HepG2 (cell line): ENCODE measurements around the gene DUSP9. TPM values are rescaled to one million over a fixed set of nuclear protein-coding genes. Genes with fewer than 3 reads are reported as not detected.

Source experiments
- ZBTB49 ChIP-seq: sonication (generic); formaldehyde crosslinking; IDR thresholded peaks from 2 replicates; pipeline ENCODE4 v1.4.0; 2020; ENCODE audit warnings: missing genetic modification reagents, borderline replicate concordance
- ZNF350 ChIP-seq: sonication (generic); formaldehyde crosslinking; IDR thresholded peaks from 2 replicates; pipeline ENCODE4 v1.4.0; 2020; ENCODE audit warnings: mild to moderate bottlenecking, low read depth, missing genetic modification reagents, borderline replicate concordance
- ZNF552 ChIP-seq: sonication (generic); formaldehyde crosslinking; IDR thresholded peaks from 2 replicates; pipeline ENCODE4 v1.9.0; 2022; ENCODE audit warnings: missing genetic modification reagents, mild to moderate bottlenecking, borderline replicate concordance
- ZNF672 ChIP-seq: sonication (generic); formaldehyde crosslinking; IDR thresholded peaks from 2 replicates; pipeline ENCODE4 v1.8.1; 2022; ENCODE audit warnings: missing genetic modification reagents
- polyA plus RNA-seq, 8 experiments: library from polyadenylated mRNA; depleted of rRNA in 3 of 8; stranded (reverse) in 7 of 8; unstranded in 1 of 8; fragments of >200 nt; fragmentation: Illumina TruSeq in 4 of 8; extraction: Trizol in 4 of 8; gene quantifications; 2 replicates each; pipeline versions ENCODE4 v1.2.1 to v1.2.3, GENCODE V29; 2011 to 2016; ENCODE audit warnings: low read depth in 4 of 8, missing spikeins in 1 of 8, mixed read lengths in 1 of 8; ENCODE audit not compliant: insufficient read depth in 1 of 8
- total RNA-seq, 5 experiments: library from RNA; depleted of rRNA; stranded (reverse); fragments of >200 nt; fragmentation: Illumina TruSeq; extraction: Trizol; gene quantifications; 2 replicates each; pipeline ENCODE4 v1.2.3, GENCODE V29; 2016; ENCODE audit warnings: low read depth in 1 of 5
- TF ChIP-seq, protein P1 (sequence below): sonication (generic); formaldehyde crosslinking; IDR thresholded peaks from 2 replicates; pipeline ENCODE4 v1.4.0; 2020; ENCODE audit warnings: mild to moderate bottlenecking, missing genetic modification reagents, borderline replicate concordance

DUSP9 gene
- total and polyA plus RNA-seq, 2 of the 13 experiments (the other 11 are each of a cell fraction or from before 2014, with no cell fraction given), result 235 to 435 TPM

GRCh38 chrX:153646620-153647373 lies at the start of gene DUSP9 (continued):
- TF ChIP-seq, protein P1, sequence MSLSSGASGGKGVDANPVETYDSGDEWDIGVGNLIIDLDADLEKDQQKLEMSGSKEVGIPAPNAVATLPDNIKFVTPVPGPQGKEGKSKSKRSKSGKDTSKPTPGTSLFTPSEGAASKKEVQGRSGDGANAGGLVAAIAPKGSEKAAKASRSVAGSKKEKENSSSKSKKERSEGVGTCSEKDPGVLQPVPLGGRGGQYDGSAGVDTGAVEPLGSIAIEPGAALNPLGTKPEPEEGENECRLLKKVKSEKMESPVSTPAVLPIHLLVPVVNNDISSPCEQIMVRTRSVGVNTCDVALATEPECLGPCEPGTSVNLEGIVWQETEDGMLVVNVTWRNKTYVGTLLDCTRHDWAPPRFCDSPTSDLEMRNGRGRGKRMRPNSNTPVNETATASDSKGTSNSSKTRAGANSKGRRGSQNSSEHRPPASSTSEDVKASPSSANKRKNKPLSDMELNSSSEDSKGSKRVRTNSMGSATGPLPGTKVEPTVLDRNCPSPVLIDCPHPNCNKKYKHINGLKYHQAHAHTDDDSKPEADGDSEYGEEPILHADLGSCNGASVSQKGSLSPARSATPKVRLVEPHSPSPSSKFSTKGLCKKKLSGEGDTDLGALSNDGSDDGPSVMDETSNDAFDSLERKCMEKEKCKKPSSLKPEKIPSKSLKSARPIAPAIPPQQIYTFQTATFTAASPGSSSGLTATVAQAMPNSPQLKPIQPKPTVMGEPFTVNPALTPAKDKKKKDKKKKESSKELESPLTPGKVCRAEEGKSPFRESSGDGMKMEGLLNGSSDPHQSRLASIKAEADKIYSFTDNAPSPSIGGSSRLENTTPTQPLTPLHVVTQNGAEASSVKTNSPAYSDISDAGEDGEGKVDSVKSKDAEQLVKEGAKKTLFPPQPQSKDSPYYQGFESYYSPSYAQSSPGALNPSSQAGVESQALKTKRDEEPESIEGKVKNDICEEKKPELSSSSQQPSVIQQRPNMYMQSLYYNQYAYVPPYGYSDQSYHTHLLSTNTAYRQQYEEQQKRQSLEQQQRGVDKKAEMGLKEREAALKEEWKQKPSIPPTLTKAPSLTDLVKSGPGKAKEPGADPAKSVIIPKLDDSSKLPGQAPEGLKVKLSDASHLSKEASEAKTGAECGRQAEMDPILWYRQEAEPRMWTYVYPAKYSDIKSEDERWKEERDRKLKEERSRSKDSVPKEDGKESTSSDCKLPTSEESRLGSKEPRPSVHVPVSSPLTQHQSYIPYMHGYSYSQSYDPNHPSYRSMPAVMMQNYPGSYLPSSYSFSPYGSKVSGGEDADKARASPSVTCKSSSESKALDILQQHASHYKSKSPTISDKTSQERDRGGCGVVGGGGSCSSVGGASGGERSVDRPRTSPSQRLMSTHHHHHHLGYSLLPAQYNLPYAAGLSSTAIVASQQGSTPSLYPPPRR (CRISPR knock-in tag), result peak; percentile 85; the same call in 1 of the 2 replicates
- TF ChIP-seq ZNF350 (CRISPR knock-in tag) (peak; percentile 19; the same call in 1 of the 2 replicates), ZNF672 (no peak; the same call in 1 of the 2 replicates), ZNF552 (CRISPR knock-in tag) (0 out of 2 replicates have a peak, but pooled peaks have one; percentile 19), ZBTB49 (CRISPR knock-in tag) (no peak)
